Thymus (tissue), 11 donors: Measurements from ENCODE around the gene GALNT2. TPM values are rescaled to one million over a fixed set of nuclear protein-coding genes. Genes with fewer than 3 reads are reported as not detected.

Experiments used
- DNase-seq, 9 donors: peaks; one replicate each; pipeline ENCODE4 v3.0.0-alpha.2; 2013; ENCODE audit warnings: low spot score in 9 of 9, low read depth in 6 of 9, missing footprints in 1 of 9
- H3K27ac ChIP-seq, 2 donors: one replicate each; pipeline ENCODE4 v1.5.1; 2013; ENCODE audit warnings: control low read depth in 1 of 2, low read depth in 1 of 2, low read length in 1 of 2, mild to moderate bottlenecking in 1 of 2, moderate library complexity in 1 of 2
- H3K27me3 ChIP-seq, 2 donors: one replicate each; pipeline ENCODE4 v1.5.1; 2013; ENCODE audit warnings: low read length in 1 of 2; ENCODE audit not compliant: control insufficient read depth in 2 of 2, insufficient read depth in 1 of 2
- H3K36me3 ChIP-seq, 2 donors: one replicate each; pipeline ENCODE4 v1.5.1; 2013; ENCODE audit warnings: low read length in 1 of 2, mild to moderate bottlenecking in 1 of 2, moderate library complexity in 1 of 2; ENCODE audit not compliant: control insufficient read depth in 2 of 2, insufficient read depth in 2 of 2
- H3K4me1 ChIP-seq, 2 donors: one replicate each; pipeline ENCODE4 v1.5.1; 2013; ENCODE audit warnings: low read length in 2 of 2; ENCODE audit not compliant: control insufficient read depth in 2 of 2, insufficient read depth in 2 of 2
- H3K4me3 ChIP-seq, 2 donors: one replicate each; pipeline ENCODE4 v1.5.1; 2013; ENCODE audit warnings: low read length in 2 of 2, control low read depth in 1 of 2, mild to moderate bottlenecking in 1 of 2
- H3K9me3 ChIP-seq, 2 donors: one replicate each; pipeline ENCODE4 v1.5.1; 2013; ENCODE audit warnings: low read length in 1 of 2, mild to moderate bottlenecking in 1 of 2; ENCODE audit not compliant: control insufficient read depth in 2 of 2, insufficient read depth in 1 of 2
- WGBS: extraction: QIAGEN DNeasy Blood & Tissue Kit; methylation state at CpG from one replicate; pipeline ENCODE4 v1.1.7; 2013; 5-methylcytosine and 5-hydroxymethylcytosine counted together
- polyA plus RNA-seq: library from polyadenylated mRNA; stranded (reverse); fragments of 200-250 nt; gene quantifications from one replicate; pipeline ENCODE4 v1.2.3, GENCODE V29; 2013
- total RNA-seq: library from RNA; stranded (reverse); fragments of 120-200 nt; gene quantifications from one replicate; pipeline ENCODE4 v1.2.4, GENCODE V29; 2013
- donor health status: healthy.

The GALNT2 gene
- total and polyA plus RNA-seq, 2 donors, result 33.9 to 42.5 TPM

- no peak for DNase-seq
- Histone ChIP-seq H3K27ac (no peak overlapping the region), H3K27me3 (no peaks in the 10 kb centered on the region), H3K36me3 (no peaks in the 10 kb centered on the region), H3K9me3 (peaks cover 0 to 3% of the 10 kb centered on the region in 2 donors), H3K4me3 (no peak overlapping the region), H3K4me1 (peaks cover 7 to 18% of the 10 kb centered on the region in 2 donors)
- 37% methylated on average over 28 of the region's 28 CpGs for WGBS
Observed at GRCh38 chr1:230291731-230292620, 224.9 kb downstream of the GALNT2 start.

DNA sequence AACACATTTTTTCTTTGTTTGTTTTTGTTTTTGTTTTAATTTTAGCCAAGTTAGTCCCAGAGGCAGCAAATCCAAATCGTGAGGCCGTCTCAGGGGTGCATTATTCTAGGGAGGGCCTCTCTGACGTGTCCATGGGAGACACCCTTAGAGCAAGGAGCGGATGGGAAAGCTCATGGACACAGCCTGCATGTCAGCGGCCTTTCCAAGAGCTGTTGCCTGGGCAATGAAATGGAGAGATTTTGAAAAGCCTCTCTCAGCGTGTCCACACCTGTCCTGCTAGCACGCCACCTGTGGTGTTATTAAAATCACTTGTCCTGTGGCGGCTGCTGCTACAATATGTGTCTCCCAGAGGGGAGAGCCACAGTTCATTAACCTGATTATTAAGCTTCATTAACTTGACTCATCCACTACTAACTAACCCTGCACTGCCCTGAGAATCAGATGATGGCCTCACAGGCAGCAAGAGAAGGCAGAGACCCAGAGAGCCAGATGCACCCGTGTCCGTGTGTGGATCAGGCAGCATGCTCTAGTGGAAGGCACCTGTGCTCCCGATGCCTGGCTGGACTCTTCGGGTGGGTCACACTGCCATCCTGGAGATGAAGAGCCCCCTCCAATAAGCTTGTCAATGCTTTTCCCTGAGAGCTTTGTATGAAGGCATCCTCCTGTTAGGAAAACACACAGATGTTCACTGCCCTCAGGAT, 225.8 kb downstream of the GALNT2 start:
- Histone ChIP-seq H3K36me3 (no peaks in the 10 kb centered on the region), H3K27me3 (no peaks in the 10 kb centered on the region), H3K4me3 (no peak overlapping the region), H3K27ac (no peak overlapping the region), H3K9me3 (peaks cover 0 to 3% of the 10 kb centered on the region in 2 donors), H3K4me1 (peaks cover 7 to 18% of the 10 kb centered on the region in 2 donors)
- DNase-seq, result no peak
- 94% methylated on average over 12 of the region's 12 CpGs for WGBS

DNA sequence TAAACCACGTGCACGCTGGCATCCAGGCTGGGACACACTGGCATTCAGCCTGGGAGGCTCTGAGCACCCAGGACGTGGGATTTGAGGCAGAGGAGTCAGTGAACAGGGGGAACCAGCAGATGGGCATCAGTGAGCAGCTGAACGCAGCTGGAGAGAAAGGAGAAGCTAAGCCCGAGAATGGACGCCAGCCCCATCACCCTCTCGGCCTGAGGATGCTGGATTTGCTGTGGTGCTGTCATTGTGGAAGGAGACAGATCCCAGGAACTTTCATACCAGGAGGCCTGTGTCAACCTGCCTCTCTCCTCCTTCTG, 226.3 kb downstream of the GALNT2 start:
- Histone ChIP-seq H3K27ac (no peak overlapping the region), H3K36me3 (no peaks in the 10 kb centered on the region), H3K4me1 (peaks cover 7 to 18% of the 10 kb centered on the region in 2 donors), H3K27me3 (no peaks in the 10 kb centered on the region), H3K4me3 (no peak overlapping the region), H3K9me3 (peaks cover 0 to 2% of the 10 kb centered on the region in 2 donors)
- no peak for DNase-seq
- WGBS, result 94% methylated on average over 7 of the region's 7 CpGs

DNA sequence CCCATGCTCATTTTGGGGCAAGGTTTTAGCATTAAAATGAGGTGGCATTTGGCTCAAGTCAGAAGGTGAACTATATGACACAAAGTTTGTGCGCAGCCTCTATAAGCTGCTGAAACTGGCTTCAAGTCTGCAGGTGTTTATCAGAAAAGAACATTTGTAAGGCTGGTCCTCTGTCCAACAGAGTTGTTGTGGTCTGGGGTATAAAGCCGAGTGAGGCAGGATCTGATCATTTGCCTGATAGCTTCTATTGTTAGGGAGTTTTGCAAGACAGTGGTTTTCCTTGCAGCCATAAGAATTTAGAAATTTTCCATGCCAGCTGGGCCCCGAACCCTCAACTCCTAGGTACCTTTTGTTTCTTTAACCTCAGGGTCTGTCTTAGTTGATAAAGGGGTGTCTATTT, 228.3 kb downstream of the GALNT2 start:
- no peaks in the 10 kb centered on the region for H3K36me3 ChIP-seq
- no peak overlapping the region for H3K4me3 ChIP-seq
- H3K27ac ChIP-seq, result no peak overlapping the region
- 70% methylated on average over 3 of the region's 3 CpGs for whole genome bisulfite sequencing
- no peaks in the 10 kb centered on the region for H3K9me3 ChIP-seq
- no peak for DNase-seq
- no peaks in the 10 kb centered on the region for H3K27me3 ChIP-seq
- H3K4me1 ChIP-seq, result peaks cover 7 to 27% of the 10 kb centered on the region in 2 donors

GRCh38 chr1:230299191-230300006, 232.4 kb downstream of the GALNT2 start:
- WGBS, result 89% methylated on average over 15 of the region's 15 CpGs

GRCh38 chr1:230300322-230301301, 233.6 kb downstream of the GALNT2 start:
- DNase-seq, result no peak
- Histone ChIP-seq H3K4me1 (peaks cover 0 to 29% of the 10 kb centered on the region in 2 donors), H3K27ac (no peak overlapping the region), H3K36me3 (no peaks in the 10 kb centered on the region), H3K9me3 (no peaks in the 10 kb centered on the region), H3K4me3 (no peak overlapping the region), H3K27me3 (no peaks in the 10 kb centered on the region)
- 91% methylated on average over 26 of the region's 26 CpGs for WGBS

More at GRCh38 chr1:230299191-230300006, 232.4 kb downstream of the GALNT2 start:
- Histone ChIP-seq H3K4me1 (peaks cover 0 to 29% of the 10 kb centered on the region in 2 donors), H3K36me3 (no peaks in the 10 kb centered on the region), H3K27ac (no peak overlapping the region), H3K9me3 (no peaks in the 10 kb centered on the region), H3K27me3 (no peaks in the 10 kb centered on the region), H3K4me3 (no peak overlapping the region)
- DNase-seq, result no peak

DNA sequence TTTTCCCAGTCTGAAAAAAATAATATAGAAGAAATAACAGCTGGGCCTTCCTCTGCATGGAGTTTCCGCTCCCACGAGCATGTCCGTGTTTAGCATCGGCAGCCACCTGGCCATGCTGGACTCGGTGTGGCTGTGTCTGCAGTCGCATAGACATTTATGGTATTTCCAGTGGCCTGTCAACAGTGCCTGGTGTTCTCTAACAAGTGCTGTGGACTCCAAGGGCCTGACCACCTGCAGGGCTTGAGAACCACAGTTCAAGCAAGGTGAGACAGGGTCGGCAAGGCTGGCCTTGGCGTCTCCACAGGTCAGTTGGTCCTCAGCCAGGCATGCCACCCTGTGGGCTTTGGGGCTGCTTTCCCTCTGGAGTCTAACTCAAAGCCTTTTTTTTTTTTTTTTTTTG, 234.3 kb downstream of the GALNT2 start:
- H3K4me3 ChIP-seq, result no peak overlapping the region
- H3K9me3 ChIP-seq, result no peaks in the 10 kb centered on the region
- no peaks in the 10 kb centered on the region for H3K36me3 ChIP-seq
- H3K4me1 ChIP-seq, result peaks cover 0 to 29% of the 10 kb centered on the region in 2 donors
- H3K27ac ChIP-seq, result no peak overlapping the region
- H3K27me3 ChIP-seq, result no peaks in the 10 kb centered on the region
- 93% methylated on average over 8 of the region's 8 CpGs for WGBS
- no peak for DNase-seq

DNA sequence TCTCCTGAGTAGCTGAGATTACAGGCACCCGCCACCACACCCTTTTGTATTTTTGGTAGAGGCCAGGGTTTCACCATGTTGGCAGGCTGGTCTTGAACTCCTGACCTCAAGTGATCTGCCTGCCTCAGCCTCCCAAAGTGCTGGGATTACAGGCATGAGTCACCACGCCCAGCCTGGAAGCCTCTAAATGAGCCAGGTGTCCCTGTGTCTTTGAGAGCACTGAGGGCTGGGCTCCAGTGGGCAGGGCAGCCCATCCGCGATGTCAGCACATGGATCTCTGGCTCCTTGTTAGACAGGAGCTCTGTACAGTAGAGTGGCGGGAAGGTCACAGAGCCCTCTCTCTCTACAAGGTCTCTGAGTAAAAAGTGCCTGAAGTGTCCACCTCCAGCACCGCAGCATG, 234.8 kb downstream of the GALNT2 start:
- Histone ChIP-seq H3K9me3 (no peaks in the 10 kb centered on the region), H3K36me3 (no peaks in the 10 kb centered on the region)
- 98% methylated on average over 6 of the region's 6 CpGs for WGBS

More for the DNA sequence above, 234.8 kb downstream of the GALNT2 start:
- peaks cover 0 to 29% of the 10 kb centered on the region in 2 donors for H3K4me1 ChIP-seq
- no peak for DNase-seq
- H3K27ac ChIP-seq, result no peak overlapping the region
- H3K4me3 ChIP-seq, result no peak overlapping the region
- no peaks in the 10 kb centered on the region for H3K27me3 ChIP-seq
